Esophagus muscularis mucosa (tissue), 4 donors: ENCODE data around the gene CELF5. TPM values are rescaled to one million over a fixed set of nuclear protein-coding genes. Genes with fewer than 3 reads are reported as not detected.
"Not testable (repeated sequence)": the region's sequence is repeated elsewhere in the genome, so short reads cannot be mapped to it uniquely, and the experiment has no call there.

Experiments used
- DNase-seq: peaks from one replicate; pipeline ENCODE4 v3.0.0-alpha.2; 2017; ENCODE audit errors: extremely low spot score
- H3K27ac ChIP-seq, 4 donors: fragments of 200-600 bp; sonication (generic); replicated peaks in 1 of 4; 1 replicate in 3 of 4; 2 replicates in 1 of 4; pipeline ENCODE4 v1.5.1; 2016 to 2019; ENCODE audit warnings: mild to moderate bottlenecking in 1 of 4
- H3K27me3 ChIP-seq, 4 donors: fragments of 200-600 bp; sonication (generic); one replicate each; pipeline versions ENCODE4 v1.5.1 to v1.6.0; 2016 to 2019
- H3K36me3 ChIP-seq, 4 donors: fragments of 200-600 bp; sonication (generic); one replicate each; pipeline ENCODE4 v1.5.1; 2016 to 2019
- H3K4me1 ChIP-seq, 4 donors: fragments of 200-600 bp; sonication (generic); one replicate each; pipeline ENCODE4 v1.5.1; 2016 to 2019
- H3K4me3 ChIP-seq, 4 donors: fragments of 200-600 bp; sonication (generic); 1 replicate in 2 of 4; 2 replicates in 2 of 4; pipeline ENCODE4 v1.5.1; 2016 to 2019; ENCODE audit warnings: mild to moderate bottlenecking in 4 of 4, moderate library complexity in 1 of 4
- H3K9me3 ChIP-seq, 4 donors: fragments of 200-600 bp; sonication (generic); 1 replicate in 3 of 4; 2 replicates in 1 of 4; pipeline ENCODE4 v1.5.1; 2016 to 2019
- EP300 ChIP-seq: sonication (generic); formaldehyde crosslinking; IDR thresholded peaks from one replicate; pipeline ENCODE4 v1.6.1; 2017; ENCODE audit warnings: antibody characterized with exemption
- POLR2A ChIP-seq: fragments of 450-650 bp; IDR thresholded peaks from one replicate; pipeline ENCODE4 v1.6.1; 2017; ENCODE audit warnings: antibody characterized with exemption, moderate library complexity, mild to moderate bottlenecking, low read depth
- POLR2AphosphoS5 ChIP-seq, 2 donors: sonication (generic); formaldehyde crosslinking; IDR thresholded peaks; one replicate each; pipeline ENCODE4 v1.6.1; 2017; ENCODE audit warnings: antibody characterized with exemption in 2 of 2
- WGBS: methylation state at CpG from one replicate; pipeline ENCODE4 v1.1.5; 2018; 5-methylcytosine and 5-hydroxymethylcytosine counted together
- intact Hi-C: fragments of 100-400 bp; cut with DNase I; formaldehyde crosslinking; loops from one replicate; pipeline ENCODE4 v1.15.1; 2023
- total RNA-seq, 4 donors: library from RNA; depleted of rRNA; stranded (reverse); fragments of >200 nt; gene quantifications; one replicate each; pipeline versions ENCODE4 v1.1.0 to v1.2.1, GENCODE V29; 2016
- TF ChIP-seq, protein P1 (sequence below), 3 experiments: fragments of 200-600 bp in 2 of 3; fragments of 450-650 bp in 1 of 3; sonication (generic) in 2 of 3; IDR thresholded peaks; one replicate each; pipeline ENCODE4 v1.5.1; 2017 to 2019; ENCODE audit warnings: antibody characterized with exemption in 3 of 3, mild to moderate bottlenecking in 2 of 3, moderate library complexity in 1 of 3

The CELF5 gene
- total RNA-seq, 4 donors from 2014 or later = 0.17 TPM; not detected in 3

DNA sequence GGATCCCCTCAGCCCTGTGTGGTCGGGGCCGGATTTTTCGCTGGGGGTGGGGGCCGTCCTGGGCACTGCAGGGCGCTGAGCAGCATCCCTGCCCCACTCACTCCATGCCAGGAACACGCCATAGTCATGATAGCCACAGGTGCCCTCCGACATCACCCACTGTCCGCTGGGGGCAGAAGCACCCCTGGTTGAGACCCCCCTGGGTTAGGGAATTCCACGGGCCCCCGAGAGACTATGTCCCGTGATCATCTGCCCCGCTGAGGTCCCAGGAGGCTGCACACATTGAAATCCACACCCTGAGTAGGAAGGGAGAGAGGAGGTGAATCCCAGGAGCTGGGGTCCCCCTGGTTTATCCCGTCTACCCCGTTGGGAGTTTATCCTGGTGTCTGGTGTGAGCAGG, 22.6 kb upstream of the CELF5 start:
- TF ChIP-seq POLR2AphosphoS5 (IDR thresholded peaks at IDR 0.05) (no peak), EP300 (no peak), POLR2A (no peak)
- TF ChIP-seq, protein P1, sequence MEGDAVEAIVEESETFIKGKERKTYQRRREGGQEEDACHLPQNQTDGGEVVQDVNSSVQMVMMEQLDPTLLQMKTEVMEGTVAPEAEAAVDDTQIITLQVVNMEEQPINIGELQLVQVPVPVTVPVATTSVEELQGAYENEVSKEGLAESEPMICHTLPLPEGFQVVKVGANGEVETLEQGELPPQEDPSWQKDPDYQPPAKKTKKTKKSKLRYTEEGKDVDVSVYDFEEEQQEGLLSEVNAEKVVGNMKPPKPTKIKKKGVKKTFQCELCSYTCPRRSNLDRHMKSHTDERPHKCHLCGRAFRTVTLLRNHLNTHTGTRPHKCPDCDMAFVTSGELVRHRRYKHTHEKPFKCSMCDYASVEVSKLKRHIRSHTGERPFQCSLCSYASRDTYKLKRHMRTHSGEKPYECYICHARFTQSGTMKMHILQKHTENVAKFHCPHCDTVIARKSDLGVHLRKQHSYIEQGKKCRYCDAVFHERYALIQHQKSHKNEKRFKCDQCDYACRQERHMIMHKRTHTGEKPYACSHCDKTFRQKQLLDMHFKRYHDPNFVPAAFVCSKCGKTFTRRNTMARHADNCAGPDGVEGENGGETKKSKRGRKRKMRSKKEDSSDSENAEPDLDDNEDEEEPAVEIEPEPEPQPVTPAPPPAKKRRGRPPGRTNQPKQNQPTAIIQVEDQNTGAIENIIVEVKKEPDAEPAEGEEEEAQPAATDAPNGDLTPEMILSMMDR (IDR thresholded peaks at IDR 0.05) = no peak
- no peaks in the 10 kb centered on the region for H3K27me3 ChIP-seq
- peaks cover 19 to 86% (median 68%) of the 10 kb centered on the region in 4 donors for H3K36me3 ChIP-seq
- DNase-seq = no peak
- H3K4me1 ChIP-seq = no peaks in the 10 kb centered on the region
- H3K9me3 ChIP-seq = no peaks in the 10 kb centered on the region
- intact Hi-C loops = no loop called here
- 100% methylated on average over 6 of the region's 14 CpGs for WGBS
- H3K4me3 ChIP-seq = no peak overlapping the region
- no peak overlapping the region for H3K27ac ChIP-seq

- no peak overlapping the region for H3K4me3 ChIP-seq
- H3K27ac ChIP-seq = no peak overlapping the region
- peaks cover 23 to 86% (median 71%) of the 10 kb centered on the region in 4 donors for H3K36me3 ChIP-seq
- TF ChIP-seq POLR2A = no peak
- no peak for TF ChIP-seq EP300
- TF ChIP-seq, protein P1 (IDR thresholded peaks at IDR 0.05) = no peak
- no peak for TF ChIP-seq POLR2AphosphoS5 (IDR thresholded peaks at IDR 0.05)
- no peaks in the 10 kb centered on the region for H3K4me1 ChIP-seq
- intact Hi-C loops = no loop called here
- no peaks in the 10 kb centered on the region for H3K27me3 ChIP-seq
- H3K9me3 ChIP-seq = no peaks in the 10 kb centered on the region
- DNase-seq = no peak
- 92% methylated on average over 12 of the region's 12 CpGs for WGBS
Observed at GRCh38 chr19:3202346-3202745, 22.1 kb upstream of the CELF5 start.

DNA sequence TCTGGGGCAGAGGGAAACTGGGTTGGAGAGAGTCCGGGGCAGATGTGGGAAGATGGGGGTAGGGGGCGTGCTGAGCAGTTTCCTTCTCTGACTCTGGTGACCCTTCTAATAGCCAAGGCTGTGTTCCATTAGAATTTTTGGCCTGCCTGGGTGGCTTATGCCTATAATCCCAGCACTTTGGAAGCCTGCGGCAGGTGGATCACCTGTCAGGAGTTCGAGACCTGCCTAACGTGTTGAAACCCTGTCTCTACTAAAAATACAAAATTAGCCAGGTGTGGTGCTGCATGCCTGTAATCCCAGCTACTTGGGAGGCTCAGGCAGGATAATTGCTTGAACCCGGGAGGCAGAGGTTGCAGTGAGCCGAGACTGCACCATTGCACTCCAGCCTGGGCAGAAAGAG, 21.6 kb upstream of the CELF5 start:
- H3K9me3 ChIP-seq, intact Hi-C loops, H3K4me1 ChIP-seq, H3K27me3 ChIP-seq, H3K27ac ChIP-seq, DNase-seq, H3K4me3 ChIP-seq: not testable (repeated sequence)
- 89% methylated on average over 7 of the region's 7 CpGs for WGBS
- peaks cover 28 to 91% (median 77%) of the 10 kb centered on the region in 4 donors for H3K36me3 ChIP-seq

DNA sequence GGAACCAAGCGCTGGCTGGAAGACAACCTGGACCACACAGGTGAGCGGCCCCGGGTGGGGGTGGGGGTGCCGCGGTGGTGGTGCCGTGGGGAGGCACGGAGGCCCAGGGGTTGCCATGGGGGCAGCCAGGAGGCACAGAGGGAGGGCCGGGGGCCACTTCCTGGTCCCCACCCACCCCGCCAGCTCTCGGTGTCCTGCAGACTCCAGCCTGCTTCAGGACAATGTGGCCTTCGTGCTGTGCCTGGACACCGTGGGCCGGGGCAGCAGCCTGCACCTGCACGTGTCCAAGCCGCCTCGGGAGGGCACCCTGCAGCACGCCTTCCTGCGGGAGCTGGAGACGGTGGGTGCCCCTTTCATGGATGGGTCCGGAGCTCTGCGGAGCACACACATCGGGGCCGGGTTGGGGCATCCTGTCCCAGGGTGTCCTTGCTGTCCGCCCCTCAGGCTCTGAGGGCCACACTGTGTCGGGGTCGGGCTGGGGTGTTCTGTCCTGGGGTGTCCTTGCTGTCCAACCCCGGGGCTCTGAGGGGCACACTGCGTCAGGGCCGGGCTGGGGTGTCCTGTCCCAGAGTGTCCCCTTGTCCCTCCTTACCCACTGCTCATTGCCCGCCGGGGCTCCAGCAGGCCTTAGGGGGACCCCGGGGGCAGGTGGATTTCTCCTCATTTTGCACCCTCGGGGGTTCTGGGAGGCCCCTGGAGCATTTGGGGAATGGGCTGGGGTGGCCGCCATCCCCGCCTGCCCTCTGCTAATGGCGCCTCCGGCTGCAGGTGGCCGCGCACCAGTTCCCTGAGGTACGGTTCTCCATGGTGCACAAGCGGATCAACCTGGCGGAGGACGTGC, 20.4 kb upstream of the CELF5 start:
- Histone ChIP-seq H3K36me3 (peaks cover 28 to 96% (median 83%) of the 10 kb centered on the region in 4 donors), H3K4me1 (no peaks in the 10 kb centered on the region), H3K9me3 (no peaks in the 10 kb centered on the region), H3K27ac (no peak overlapping the region), H3K4me3 (no peak overlapping the region), H3K27me3 (no peaks in the 10 kb centered on the region)
- no peak for TF ChIP-seq EP300
- no peak for TF ChIP-seq POLR2AphosphoS5 (IDR thresholded peaks at IDR 0.05)
- TF ChIP-seq, protein P1 (IDR thresholded peaks at IDR 0.05) = no peak
- TF ChIP-seq POLR2A = no peak
- no peak for DNase-seq
- WGBS = 98% methylated on average over 8 of the region's 43 CpGs
- intact Hi-C loops = no loop called here

DNA sequence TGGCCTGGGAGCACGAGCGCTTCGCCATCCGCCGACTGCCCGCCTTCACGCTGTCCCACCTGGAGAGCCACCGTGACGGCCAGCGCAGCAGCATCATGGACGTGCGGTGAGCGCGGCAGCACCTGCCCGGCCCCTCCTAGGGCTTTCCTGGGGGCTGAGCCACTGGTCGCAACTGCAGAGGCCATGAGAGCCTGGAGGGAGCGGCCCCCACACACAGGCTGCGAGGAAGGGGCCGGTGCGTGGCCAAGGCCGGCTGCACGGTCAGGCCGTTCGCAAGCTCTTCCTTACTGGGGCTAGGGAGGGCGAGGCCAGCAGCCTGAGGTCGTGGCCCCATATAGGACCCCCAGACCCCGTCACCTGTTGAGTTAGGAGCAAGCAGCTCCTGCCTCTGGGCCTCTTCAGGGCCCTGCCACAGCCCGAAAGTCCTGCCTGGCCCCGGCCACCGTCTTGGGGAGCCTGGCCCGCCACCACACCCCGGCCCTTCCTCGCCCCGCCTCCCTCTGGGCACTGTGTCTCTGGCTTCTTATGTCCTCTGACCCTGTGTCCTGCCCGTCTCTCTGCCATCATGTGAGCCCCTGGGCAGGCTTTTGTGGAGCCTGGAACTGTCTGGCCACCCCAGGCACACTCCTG, 19.7 kb upstream of the CELF5 start:
- intact Hi-C loops = no loop called here
- H3K4me1 ChIP-seq = no peaks in the 10 kb centered on the region
- peaks cover 28 to 92% (median 84%) of the 10 kb centered on the region in 4 donors for H3K36me3 ChIP-seq
- 95% methylated on average over 28 of the region's 35 CpGs for WGBS
- H3K27me3 ChIP-seq = no peaks in the 10 kb centered on the region
- DNase-seq = no peak
- no peak overlapping the region for H3K27ac ChIP-seq
- H3K9me3 ChIP-seq = no peaks in the 10 kb centered on the region
- TF ChIP-seq, protein P1 (IDR thresholded peaks at IDR 0.05) = no peak
- H3K4me3 ChIP-seq = no peak overlapping the region
